ENCODE results near the gene TIGD6.

- TF ChIP-seq CTCF (conservative IDR thresholded peaks at IDR 0.05; ENCODE audit: low read depth in 2 of 2) (no peak), POLR2AphosphoS5 (IDR thresholded peaks at IDR 0.05; ENCODE audit: low read depth) (no peak), EZH2 (IDR thresholded peaks at IDR 0.05; ENCODE audit: low read depth, unreplicated experiment) (no peak), JUNB (IDR thresholded peaks at IDR 0.05; ENCODE audit: unreplicated experiment) (no peak)
- TF ChIP-seq, protein P1, sequence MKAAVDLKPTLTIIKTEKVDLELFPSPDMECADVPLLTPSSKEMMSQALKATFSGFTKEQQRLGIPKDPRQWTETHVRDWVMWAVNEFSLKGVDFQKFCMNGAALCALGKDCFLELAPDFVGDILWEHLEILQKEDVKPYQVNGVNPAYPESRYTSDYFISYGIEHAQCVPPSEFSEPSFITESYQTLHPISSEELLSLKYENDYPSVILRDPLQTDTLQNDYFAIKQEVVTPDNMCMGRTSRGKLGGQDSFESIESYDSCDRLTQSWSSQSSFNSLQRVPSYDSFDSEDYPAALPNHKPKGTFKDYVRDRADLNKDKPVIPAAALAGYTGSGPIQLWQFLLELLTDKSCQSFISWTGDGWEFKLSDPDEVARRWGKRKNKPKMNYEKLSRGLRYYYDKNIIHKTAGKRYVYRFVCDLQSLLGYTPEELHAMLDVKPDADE (IDR thresholded peaks at IDR 0.05), result no peak
Measured at GRCh38 chr5:149998281-149998680, 2.2 kb downstream of the TIGD6 start.

Measured in GM23338 (cell line).